ENCODE results near the gene HEY2.
"Not testable (repeated sequence)": the region's sequence is repeated elsewhere in the genome, so short reads cannot be mapped to it uniquely, and the experiment has no call there.

The HEY2 gene

DNA sequence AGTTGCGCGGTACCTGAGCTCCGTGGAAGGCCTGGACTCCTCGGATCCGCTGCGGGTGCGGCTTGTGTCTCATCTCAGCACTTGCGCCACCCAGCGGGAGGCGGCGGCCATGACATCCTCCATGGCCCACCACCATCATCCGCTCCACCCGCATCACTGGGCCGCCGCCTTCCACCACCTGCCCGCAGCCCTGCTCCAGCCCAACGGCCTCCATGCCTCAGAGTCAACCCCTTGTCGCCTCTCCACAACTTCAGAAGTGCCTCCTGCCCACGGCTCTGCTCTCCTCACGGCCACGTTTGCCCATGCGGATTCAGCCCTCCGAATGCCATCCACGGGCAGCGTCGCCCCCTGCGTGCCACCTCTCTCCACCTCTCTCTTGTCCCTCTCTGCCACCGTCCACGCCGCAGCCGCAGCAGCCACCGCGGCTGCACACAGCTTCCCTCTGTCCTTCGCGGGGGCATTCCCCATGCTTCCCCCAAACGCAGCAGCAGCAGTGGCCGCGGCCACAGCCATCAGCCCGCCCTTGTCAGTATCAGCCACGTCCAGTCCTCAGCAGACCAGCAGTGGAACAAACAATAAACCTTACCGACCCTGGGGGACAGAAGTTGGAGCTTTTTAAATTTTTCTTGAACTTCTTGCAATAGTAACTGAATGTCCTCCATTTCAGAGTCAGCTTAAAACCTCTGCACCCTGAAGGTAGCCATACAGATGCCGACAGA is 9.9 kb downstream of the HEY2 start:
- Histone ChIP-seq H3K4me3 (ENCODE audit: low read length) (no peak overlapping the region), H3K4me1 (ENCODE audit: control insufficient read depth, insufficient read depth, low read length) (no peaks in the 10 kb centered on the region), H3K36me3 (ENCODE audit: control insufficient read depth, insufficient read depth, low read length) (no peaks in the 10 kb centered on the region), H3K9me3 (ENCODE audit: control insufficient read depth, low read length) (no peaks in the 10 kb centered on the region), H3K27me3 (ENCODE audit: control insufficient read depth, insufficient read depth, low read length) (peaks cover 22% of the 10 kb centered on the region), H3K9ac (ENCODE audit: low read length) (no peak overlapping the region)

DNA sequence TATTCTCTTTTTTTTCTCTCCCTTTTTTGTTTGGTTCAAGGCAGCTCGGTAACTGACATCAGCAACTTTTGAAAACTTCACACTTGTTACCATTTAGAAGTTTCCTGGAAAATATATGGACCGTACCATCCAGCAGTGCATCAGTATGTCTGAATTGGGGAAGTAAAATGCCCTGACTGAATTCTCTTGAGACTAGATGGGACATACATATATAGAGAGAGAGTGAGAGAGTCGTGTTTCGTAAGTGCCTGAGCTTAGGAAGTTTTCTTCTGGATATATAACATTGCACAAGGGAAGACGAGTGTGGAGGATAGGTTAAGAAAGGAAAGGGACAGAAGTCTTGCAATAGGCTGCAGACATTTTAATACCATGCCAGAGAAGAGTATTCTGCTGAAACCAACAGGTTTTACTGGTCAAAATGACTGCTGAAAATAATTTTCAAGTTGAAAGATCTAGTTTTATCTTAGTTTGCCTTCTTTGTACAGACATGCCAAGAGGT is 10.6 kb downstream of the HEY2 start:
- no peaks in the 10 kb centered on the region for H3K4me1 ChIP-seq (ENCODE audit: control insufficient read depth, insufficient read depth, low read length)
- no peak overlapping the region for H3K9ac ChIP-seq (ENCODE audit: low read length)
- H3K27me3 ChIP-seq (ENCODE audit: control insufficient read depth, insufficient read depth, low read length): peaks cover 16% of the 10 kb centered on the region
- H3K9me3 ChIP-seq (ENCODE audit: control insufficient read depth, low read length): no peaks in the 10 kb centered on the region
- H3K36me3 ChIP-seq (ENCODE audit: control insufficient read depth, insufficient read depth, low read length): no peaks in the 10 kb centered on the region
- H3K4me3 ChIP-seq (ENCODE audit: low read length): no peak overlapping the region

DNA sequence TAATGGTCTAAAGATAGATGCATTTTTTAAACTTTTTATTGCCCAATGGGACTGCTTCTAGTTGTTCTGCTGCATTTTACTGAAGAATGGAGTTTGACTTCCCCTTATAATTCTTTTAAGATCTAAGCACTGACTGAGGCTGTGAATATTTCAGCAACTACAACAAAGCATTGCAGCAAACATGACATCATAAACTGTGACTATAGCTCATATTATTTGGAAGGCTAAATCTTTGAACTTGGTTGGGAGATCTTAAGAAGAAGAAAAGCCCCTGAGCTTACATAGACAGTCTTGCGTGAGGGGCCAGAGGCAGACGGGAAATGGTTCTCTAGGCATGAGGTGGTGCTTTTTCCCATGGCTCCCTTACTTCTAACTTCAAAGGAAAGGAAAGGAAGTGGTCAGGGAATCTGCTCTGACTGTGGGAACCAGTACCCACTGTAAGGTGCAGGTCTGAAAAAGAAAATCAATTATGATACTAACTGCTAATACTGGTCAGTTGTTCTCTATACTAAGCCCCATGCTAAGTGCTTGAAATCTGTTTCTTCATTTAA is 14.8 kb downstream of the HEY2 start:
- H3K4me1 ChIP-seq (ENCODE audit: control insufficient read depth, insufficient read depth, low read length): no peaks in the 10 kb centered on the region
- H3K36me3 ChIP-seq (ENCODE audit: control insufficient read depth, insufficient read depth, low read length): no peaks in the 10 kb centered on the region
- H3K9me3 ChIP-seq (ENCODE audit: control insufficient read depth, low read length): no peaks in the 10 kb centered on the region
- H3K4me3 ChIP-seq (ENCODE audit: low read length): no peak overlapping the region
- H3K27me3 ChIP-seq (ENCODE audit: control insufficient read depth, insufficient read depth, low read length): peaks cover 3% of the 10 kb centered on the region
- H3K9ac ChIP-seq (ENCODE audit: low read length): no peak overlapping the region

DNA sequence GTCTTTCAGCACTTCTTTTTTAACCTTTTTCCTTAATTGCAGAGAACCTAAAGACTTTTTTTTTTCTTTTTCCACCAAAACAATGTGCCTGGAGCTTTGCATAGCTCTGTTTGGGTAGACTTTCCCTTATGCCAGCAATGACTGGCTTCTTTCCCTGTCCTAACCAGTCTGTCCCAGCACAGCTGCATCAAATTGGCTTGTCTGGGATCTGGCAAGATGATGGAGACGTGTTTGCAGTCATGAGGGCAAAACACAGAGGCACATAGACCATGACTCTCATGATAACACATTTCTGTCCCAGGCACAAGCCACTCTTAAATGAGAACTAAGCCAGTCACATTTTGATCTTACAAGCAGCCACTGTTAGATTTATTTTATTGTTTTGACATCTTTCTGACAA is 16.5 kb downstream of the HEY2 start:
- Histone ChIP-seq H3K4me3 (ENCODE audit: low read length) (no peak overlapping the region), H3K4me1 (ENCODE audit: control insufficient read depth, insufficient read depth, low read length) (no peaks in the 10 kb centered on the region), H3K27me3 (ENCODE audit: control insufficient read depth, insufficient read depth, low read length) (peaks cover 3% of the 10 kb centered on the region), H3K9me3 (ENCODE audit: control insufficient read depth, low read length) (no peaks in the 10 kb centered on the region), H3K36me3 (ENCODE audit: control insufficient read depth, insufficient read depth, low read length) (no peaks in the 10 kb centered on the region), H3K9ac (ENCODE audit: low read length) (no peak overlapping the region)

DNA sequence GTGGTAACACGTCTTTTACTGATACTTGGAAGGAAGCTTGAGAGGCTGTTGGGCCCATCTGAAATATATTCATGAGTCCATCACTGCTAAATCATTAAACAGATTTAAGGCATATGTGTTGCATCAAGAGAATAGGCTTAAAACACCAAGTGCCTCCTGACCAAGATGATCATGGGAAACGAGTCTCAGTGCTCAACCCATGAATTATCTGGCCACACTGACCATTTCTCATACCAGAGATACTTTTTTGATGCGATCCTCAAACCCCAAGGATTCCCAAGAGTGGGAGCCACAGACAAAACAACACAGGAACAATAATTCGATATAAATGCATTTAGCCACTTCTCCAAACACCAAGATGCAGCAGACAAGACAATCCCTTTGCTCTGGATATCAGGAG is 17.2 kb downstream of the HEY2 start:
- Histone ChIP-seq H3K9ac (ENCODE audit: low read length) (no peak overlapping the region), H3K36me3 (ENCODE audit: control insufficient read depth, insufficient read depth, low read length) (no peaks in the 10 kb centered on the region), H3K4me1 (ENCODE audit: control insufficient read depth, insufficient read depth, low read length) (no peaks in the 10 kb centered on the region), H3K4me3 (ENCODE audit: low read length) (no peak overlapping the region), H3K27me3 (ENCODE audit: control insufficient read depth, insufficient read depth, low read length) (peaks cover 3% of the 10 kb centered on the region), H3K9me3 (ENCODE audit: control insufficient read depth, low read length) (no peaks in the 10 kb centered on the region)

DNA sequence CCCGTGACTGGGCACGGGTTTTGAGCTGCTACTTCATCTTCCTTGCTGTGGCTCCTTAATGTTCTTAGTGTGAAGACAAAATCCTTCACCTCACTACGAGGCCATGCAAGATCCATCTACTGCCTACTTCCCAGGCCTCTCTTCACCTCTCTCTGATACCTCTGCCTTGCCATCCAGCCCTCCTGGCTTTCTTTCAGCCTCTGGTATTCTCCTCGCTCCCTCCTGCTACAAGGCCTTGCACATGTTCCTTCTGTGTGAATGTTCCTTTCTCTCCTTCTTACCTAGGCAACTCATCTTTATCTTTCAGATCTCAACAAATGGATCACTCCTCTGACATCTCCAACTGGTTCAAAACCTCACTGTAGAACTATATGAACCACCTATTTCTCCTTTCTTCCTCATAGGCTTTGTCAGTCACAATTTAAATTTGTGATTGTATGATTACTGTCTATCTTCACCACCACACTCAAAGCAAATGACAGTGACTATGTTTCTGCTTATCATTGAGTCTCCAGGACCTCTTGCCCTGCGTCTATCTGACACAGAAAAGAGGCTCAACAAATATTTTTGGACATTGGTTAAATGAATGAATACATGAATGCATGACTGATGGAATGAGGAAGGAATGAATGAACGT is 19.8 kb downstream of the HEY2 start:
- Histone ChIP-seq H3K9me3 (ENCODE audit: control insufficient read depth, low read length) (no peaks in the 10 kb centered on the region), H3K36me3 (ENCODE audit: control insufficient read depth, insufficient read depth, low read length) (no peaks in the 10 kb centered on the region), H3K27me3 (ENCODE audit: control insufficient read depth, insufficient read depth, low read length) (peaks cover 3% of the 10 kb centered on the region), H3K4me1 (ENCODE audit: control insufficient read depth, insufficient read depth, low read length) (no peaks in the 10 kb centered on the region), H3K9ac (ENCODE audit: low read length) (no peak overlapping the region), H3K4me3 (ENCODE audit: low read length) (no peak overlapping the region)

DNA sequence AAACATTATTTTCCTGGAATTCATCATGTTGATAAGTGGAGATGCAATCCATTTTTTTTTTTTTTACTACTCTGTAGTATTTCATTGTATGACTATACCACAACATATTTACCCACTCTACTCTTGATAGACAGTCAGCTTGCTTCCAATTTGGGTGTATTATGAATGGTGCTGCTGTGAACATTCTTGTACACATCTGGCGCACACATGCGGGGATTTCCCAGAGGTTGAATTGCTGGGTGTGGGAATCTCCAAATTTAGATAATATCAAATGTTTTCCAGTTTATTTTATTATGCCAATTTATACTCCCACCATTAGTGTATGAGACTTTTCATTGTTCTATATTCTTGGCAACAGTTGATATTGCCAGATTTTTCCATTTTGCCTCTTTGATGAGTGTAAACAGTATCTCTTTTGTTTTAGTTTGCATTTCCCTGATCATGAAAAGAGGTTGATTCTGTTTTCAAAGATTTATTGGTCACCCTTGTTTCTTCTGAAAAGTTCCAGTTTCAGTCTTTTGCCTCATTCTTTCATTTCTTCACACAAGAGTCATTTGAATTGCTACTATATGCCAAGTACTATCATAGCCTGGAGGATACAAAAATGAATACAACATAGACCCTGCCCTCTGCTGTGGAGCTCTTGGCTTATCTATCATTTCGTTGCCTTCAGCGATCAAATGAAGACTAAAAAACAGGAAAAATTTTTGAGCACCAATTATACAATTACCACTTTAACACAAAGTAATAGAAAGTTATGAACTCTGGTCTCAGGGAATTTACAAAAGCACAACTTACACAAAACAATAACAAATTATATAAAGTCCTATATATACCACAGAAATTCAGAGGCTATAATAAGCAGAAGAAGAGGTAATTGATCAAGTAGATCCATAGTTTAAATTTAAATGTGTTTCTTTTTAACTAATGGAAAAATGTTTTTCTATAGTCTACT is 24.2 kb downstream of the HEY2 start:
- Histone ChIP-seq H3K9me3 (ENCODE audit: control insufficient read depth, low read length) (no peaks in the 10 kb centered on the region), H3K27me3 (ENCODE audit: control insufficient read depth, insufficient read depth, low read length) (no peaks in the 10 kb centered on the region), H3K4me1 (ENCODE audit: control insufficient read depth, insufficient read depth, low read length) (no peaks in the 10 kb centered on the region), H3K4me3 (ENCODE audit: low read length) (no peak overlapping the region), H3K36me3 (ENCODE audit: control insufficient read depth, insufficient read depth, low read length) (no peaks in the 10 kb centered on the region), H3K9ac (ENCODE audit: low read length) (no peak overlapping the region)

DNA sequence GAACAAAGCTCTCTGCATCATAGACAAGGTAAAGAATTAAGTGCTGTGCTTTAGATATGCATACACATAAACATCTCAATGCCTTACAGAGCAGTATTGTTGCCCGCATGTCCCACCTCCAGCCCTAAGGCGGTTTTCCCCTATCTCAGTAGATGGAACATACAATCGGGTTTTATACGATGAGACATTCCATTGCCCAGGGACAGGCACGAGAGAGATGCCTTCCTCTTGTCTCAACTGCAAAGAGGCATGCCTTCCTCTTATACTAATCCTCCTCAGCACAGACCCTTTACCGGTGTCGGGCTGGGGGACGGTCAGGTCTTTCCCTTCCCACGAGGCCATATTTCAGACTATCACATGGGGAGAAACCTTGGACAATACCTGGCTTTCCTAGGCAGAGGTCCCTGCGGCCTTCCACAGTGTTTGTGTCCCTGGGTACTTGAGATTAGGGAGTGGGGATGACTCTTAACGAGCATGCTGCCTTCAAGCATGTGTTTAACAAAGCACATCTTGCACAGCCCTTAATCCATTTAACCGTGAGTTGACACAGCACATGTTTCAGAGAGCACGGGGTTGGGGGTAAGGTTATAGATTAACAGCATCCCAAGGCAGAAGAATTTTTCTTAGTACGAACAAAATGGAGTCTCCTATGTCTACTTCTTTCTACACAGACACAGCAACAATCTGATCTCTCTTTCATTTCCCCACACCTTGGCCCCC is 26.8 kb downstream of the HEY2 start:
- H3K4me3 ChIP-seq (ENCODE audit: low read length); H3K4me1 ChIP-seq (ENCODE audit: control insufficient read depth, insufficient read depth, low read length); H3K9me3 ChIP-seq (ENCODE audit: control insufficient read depth, low read length); H3K36me3 ChIP-seq (ENCODE audit: control insufficient read depth, insufficient read depth, low read length); H3K27me3 ChIP-seq (ENCODE audit: control insufficient read depth, insufficient read depth, low read length); H3K9ac ChIP-seq (ENCODE audit: low read length): not testable (repeated sequence)

DNA sequence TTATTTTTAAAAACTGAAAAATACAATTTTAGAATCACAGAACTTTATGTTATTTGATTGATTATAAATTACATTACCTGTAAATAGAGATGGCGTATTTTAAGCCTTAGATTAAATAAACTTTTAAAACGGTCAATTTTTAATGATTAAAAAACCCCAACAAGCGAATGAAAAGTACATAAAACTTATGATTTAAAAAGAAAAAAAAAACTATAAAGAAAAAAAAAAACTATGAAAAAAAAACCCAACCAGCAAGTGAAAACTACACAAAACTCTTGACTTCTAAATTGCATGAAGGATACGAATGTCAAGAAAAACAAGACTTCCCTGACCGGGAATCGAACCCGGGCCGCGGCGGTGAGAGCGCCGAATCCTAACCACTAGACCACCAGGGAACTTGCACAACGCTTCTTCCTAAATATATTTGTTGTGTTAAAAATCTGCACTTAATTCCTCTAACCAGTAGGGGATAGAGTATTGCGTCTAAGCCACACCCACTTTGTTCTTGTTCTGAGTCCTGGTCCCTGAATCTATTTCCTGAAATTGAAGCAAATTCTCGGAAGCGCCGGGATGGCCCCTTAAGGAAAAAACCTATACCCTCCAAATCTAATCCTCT is 30.6 kb downstream of the HEY2 start:
- no peaks in the 10 kb centered on the region for H3K36me3 ChIP-seq (ENCODE audit: control insufficient read depth, insufficient read depth, low read length)
- peak overlapping the region; percentile 64 for H3K4me3 ChIP-seq (ENCODE audit: low read length)
- H3K9ac ChIP-seq (ENCODE audit: low read length): peak overlapping the region; percentile 86
- no peaks in the 10 kb centered on the region for H3K9me3 ChIP-seq (ENCODE audit: control insufficient read depth, low read length)
- H3K27me3 ChIP-seq (ENCODE audit: control insufficient read depth, insufficient read depth, low read length): no peaks in the 10 kb centered on the region
- H3K4me1 ChIP-seq (ENCODE audit: control insufficient read depth, insufficient read depth, low read length): no peaks in the 10 kb centered on the region

DNA sequence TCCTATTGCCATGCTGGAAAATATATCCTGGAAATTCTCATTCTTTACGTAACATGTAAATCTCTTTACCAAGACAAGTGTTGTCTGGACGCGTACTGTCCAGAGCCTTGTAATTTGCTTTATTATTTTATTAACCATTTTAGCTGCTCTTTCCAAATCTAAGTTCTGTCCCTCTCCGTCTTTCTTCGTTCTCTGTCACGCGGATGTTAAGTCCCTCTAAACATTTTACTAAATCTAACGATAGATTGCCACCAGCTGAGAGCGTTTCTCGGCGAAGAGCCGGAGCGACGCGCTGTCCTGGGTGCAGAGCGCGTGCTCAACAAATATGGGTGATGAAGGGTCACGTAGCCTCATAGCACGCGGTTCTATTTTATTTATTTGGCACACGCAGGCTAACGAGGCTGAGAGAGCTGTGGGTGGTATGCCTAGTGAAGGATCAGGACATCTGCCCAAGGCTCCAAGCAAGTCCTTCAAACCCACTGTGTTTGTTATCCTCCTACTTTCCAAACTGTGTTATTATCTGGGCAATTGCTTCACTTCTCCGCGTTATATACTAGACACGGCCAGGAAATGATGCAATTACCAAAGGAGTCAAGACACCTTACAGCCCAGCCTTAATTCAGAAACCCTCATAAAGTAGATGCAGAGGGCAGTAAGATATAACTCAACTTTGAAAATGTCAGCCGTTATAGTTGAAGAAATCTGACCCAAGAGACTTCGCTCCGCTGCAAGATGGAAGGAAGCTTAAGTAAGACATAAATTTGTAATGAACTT is 31.3 kb downstream of the HEY2 start:
- Histone ChIP-seq H3K4me1 (ENCODE audit: control insufficient read depth, insufficient read depth, low read length) (no peaks in the 10 kb centered on the region), H3K27me3 (ENCODE audit: control insufficient read depth, insufficient read depth, low read length) (no peaks in the 10 kb centered on the region), H3K9me3 (ENCODE audit: control insufficient read depth, low read length) (no peaks in the 10 kb centered on the region), H3K9ac (ENCODE audit: low read length) (peak overlapping the region; percentile 86), H3K36me3 (ENCODE audit: control insufficient read depth, insufficient read depth, low read length) (no peaks in the 10 kb centered on the region), H3K4me3 (ENCODE audit: low read length) (peak overlapping the region; percentile 64)

All from mucosa of stomach (tissue), 1 donor.